PC-3 (cell line): ENCODE measurements around the gene RERE. TPM values are rescaled to one million over a fixed set of nuclear protein-coding genes. Genes with fewer than 3 reads are reported as not detected.

Experiments
- ATAC-seq: fragments of 200-7000 bp; cut with Tn5 transposase; 2 replicates; pipeline ENCODE4 v1.9.1; 2020; ENCODE audit warnings: mild to moderate bottlenecking, moderate library complexity
- BruUV-seq: library from RNA; stranded (reverse); fragments of 400-500 nt; replicated peaks from 2 replicates; lab custom pipeline; 2021; lab: Mats Ljungman, UMichigan
- CTCF ChIA-PET: fragments of 300-600 bp; sonication (Branson Sonifier 250); formaldehyde crosslinking; loops from one replicate; lab custom pipeline; 2022; ENCODE audit warnings: antibody characterized with exemption; lab: Charles Lee
- POLR2A ChIA-PET: fragments of 300-600 bp; sonication (Branson Sonifier 250); formaldehyde crosslinking; loops from one replicate; lab custom pipeline; 2022; ENCODE audit warnings: antibody characterized with exemption; ENCODE audit not compliant: unreplicated experiment; lab: Charles Lee
- DNase-seq: peaks from one replicate; pipeline ENCODE4 v3.0.0-alpha.2; 2015
- H2AFZ ChIP-seq: fragments of 300-600 bp; sonication (generic); 2 replicates; pipeline ENCODE4 v1.6.0; 2016; ENCODE audit warnings: antibody characterized with exemption, low read length
- H3F3A ChIP-seq: fragments of 300-600 bp; sonication (generic); one replicate; pipeline ENCODE4 v1.6.0; 2017; ENCODE audit warnings: antibody characterized with exemption, low read length, control low read depth, mild to moderate bottlenecking; ENCODE audit not compliant: unreplicated experiment
- H3K27ac ChIP-seq: fragments of 300-600 bp; sonication (generic); 2 replicates; pipeline ENCODE4 v1.5.1; 2016; ENCODE audit warnings: mild to moderate bottlenecking, low read length
- H3K27me3 ChIP-seq: fragments of 300-600 bp; sonication (generic); 2 replicates; pipeline ENCODE4 v1.6.1; 2016; ENCODE audit warnings: low read length, mixed read lengths
- H3K36me3 ChIP-seq: fragments of 300-600 bp; sonication (generic); 2 replicates; pipeline ENCODE4 v1.6.1; 2016; ENCODE audit warnings: low read depth, mixed run types, low read length, mixed read lengths
- H3K4me1 ChIP-seq: fragments of 300-600 bp; sonication (generic); 2 replicates; pipeline ENCODE4 v1.5.1; 2016; ENCODE audit warnings: low read length; ENCODE audit not compliant: insufficient read depth
- H3K4me2 ChIP-seq: fragments of 300-600 bp; sonication (generic); 2 replicates; pipeline ENCODE4 v1.6.0; 2016; ENCODE audit warnings: low read length
- H3K4me3 ChIP-seq: fragments of 300-600 bp; sonication (generic); 2 replicates; pipeline ENCODE4 v1.5.1; 2016; ENCODE audit warnings: mild to moderate bottlenecking, low read length, mixed read lengths
- H3K79me2 ChIP-seq: fragments of 300-600 bp; sonication (generic); 2 replicates; pipeline ENCODE4 v1.6.1; 2017; ENCODE audit warnings: low read length, mixed read lengths
- H3K9ac ChIP-seq: fragments of 300-600 bp; sonication (generic); 2 replicates; pipeline ENCODE4 v1.6.0; 2016; ENCODE audit warnings: mild to moderate bottlenecking, low read length
- H3K9me2 ChIP-seq: fragments of 300-600 bp; sonication (generic); replicated peaks from 2 replicates; pipeline ENCODE4 v1.6.1; 2016; ENCODE audit warnings: mixed run types, low read length, mixed read lengths
- H3K9me3 ChIP-seq: fragments of 300-600 bp; sonication (generic); 2 replicates; pipeline ENCODE4 v1.6.1; 2016; ENCODE audit warnings: low read length, mixed read lengths
- H4K20me1 ChIP-seq: fragments of 300-600 bp; sonication (generic); 2 replicates; pipeline ENCODE4 v1.6.1; 2016; ENCODE audit warnings: low read length, mixed read lengths
- EZH2 ChIP-seq: fragments of 300-600 bp; sonication (generic); IDR thresholded peaks from one replicate; pipeline ENCODE4 v1.6.1; 2017; ENCODE audit warnings: antibody characterized with exemption, mild to moderate bottlenecking, low read length; ENCODE audit not compliant: unreplicated experiment
- EZH2phosphoT487 ChIP-seq: fragments of 300-600 bp; sonication (generic); IDR thresholded peaks from 2 replicates; pipeline ENCODE4 v1.6.1; 2018; ENCODE audit warnings: mild to moderate bottlenecking, antibody characterized with exemption, low read length, borderline replicate concordance
- intact Hi-C: fragments of 100-400 bp; cut with micrococcal nuclease; formaldehyde crosslinking; loops from 2 replicates; pipeline ENCODE4 v1.9.0; 2023
- total RNA-seq: library from RNA; depleted of rRNA; stranded (reverse); fragments of >200 nt; gene quantifications from 2 replicates; pipeline ENCODE4 v1.2.3, GENCODE V29; 2014
- TF ChIP-seq, protein P1 (sequence below): fragments of 300-600 bp; sonication (generic); conservative IDR thresholded peaks from 2 replicates; pipeline ENCODE4 v1.5.1; 2017; ENCODE audit warnings: antibody characterized with exemption, low read depth, mild to moderate bottlenecking, low read length

RERE gene
- total RNA-seq, 1 experiment from 2014 or later = 24.2 TPM

DNA sequence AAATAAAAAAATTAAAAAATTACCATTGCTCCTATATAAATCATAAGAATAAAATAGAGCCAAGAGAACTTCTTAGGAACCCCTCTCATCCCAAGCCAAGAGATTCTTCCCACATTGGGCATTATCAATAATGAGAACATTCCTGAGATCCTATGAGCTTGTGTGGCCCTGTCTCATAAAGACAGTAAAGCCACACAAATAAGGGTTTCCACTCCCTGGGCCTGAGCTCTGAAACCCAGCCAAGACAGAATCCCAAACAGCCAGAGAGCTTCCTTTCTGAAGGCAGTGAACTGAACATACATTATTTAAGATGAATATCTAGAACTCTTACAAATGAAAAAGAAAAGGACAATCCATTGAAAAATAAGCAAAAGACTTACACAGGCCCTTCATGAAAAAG lies 431.2 kb downstream of the RERE start:
- CTCF ChIA-PET = no interaction called here
- no peaks in the 10 kb centered on the region for H3K9me2 ChIP-seq
- no peak overlapping the region for H3K27ac ChIP-seq
- POLR2A ChIA-PET = no interaction called here
- H3K79me2 ChIP-seq = peaks cover 40% of the 10 kb centered on the region
- no peak overlapping the region for H3K4me2 ChIP-seq
- peaks cover 11% of the 10 kb centered on the region; the same call in 1 of the 2 replicates for H3K36me3 ChIP-seq
- no TSS peak for BruUV-seq
- H3K4me3 ChIP-seq = no peak overlapping the region
- intact Hi-C loops = no loop called here
- no peak overlapping the region for H3K9ac ChIP-seq
- no peaks in the 10 kb centered on the region for H3K27me3 ChIP-seq
- no peaks in the 10 kb centered on the region for H4K20me1 ChIP-seq
- ATAC-seq (no peak), DNase-seq (no peak)
- 0 out of 2 replicates have a peak, but pooled peaks cover 4% of the 10 kb centered on the region for H3K4me1 ChIP-seq
- H2AFZ ChIP-seq = no peak overlapping the region
- no peaks in the 10 kb centered on the region for H3K9me3 ChIP-seq
- no peaks in the 10 kb centered on the region for H3F3A ChIP-seq
- TF ChIP-seq, protein P1, sequence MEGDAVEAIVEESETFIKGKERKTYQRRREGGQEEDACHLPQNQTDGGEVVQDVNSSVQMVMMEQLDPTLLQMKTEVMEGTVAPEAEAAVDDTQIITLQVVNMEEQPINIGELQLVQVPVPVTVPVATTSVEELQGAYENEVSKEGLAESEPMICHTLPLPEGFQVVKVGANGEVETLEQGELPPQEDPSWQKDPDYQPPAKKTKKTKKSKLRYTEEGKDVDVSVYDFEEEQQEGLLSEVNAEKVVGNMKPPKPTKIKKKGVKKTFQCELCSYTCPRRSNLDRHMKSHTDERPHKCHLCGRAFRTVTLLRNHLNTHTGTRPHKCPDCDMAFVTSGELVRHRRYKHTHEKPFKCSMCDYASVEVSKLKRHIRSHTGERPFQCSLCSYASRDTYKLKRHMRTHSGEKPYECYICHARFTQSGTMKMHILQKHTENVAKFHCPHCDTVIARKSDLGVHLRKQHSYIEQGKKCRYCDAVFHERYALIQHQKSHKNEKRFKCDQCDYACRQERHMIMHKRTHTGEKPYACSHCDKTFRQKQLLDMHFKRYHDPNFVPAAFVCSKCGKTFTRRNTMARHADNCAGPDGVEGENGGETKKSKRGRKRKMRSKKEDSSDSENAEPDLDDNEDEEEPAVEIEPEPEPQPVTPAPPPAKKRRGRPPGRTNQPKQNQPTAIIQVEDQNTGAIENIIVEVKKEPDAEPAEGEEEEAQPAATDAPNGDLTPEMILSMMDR = no peak
- TF ChIP-seq EZH2 = no peak
- TF ChIP-seq EZH2phosphoT487 = no peak

DNA sequence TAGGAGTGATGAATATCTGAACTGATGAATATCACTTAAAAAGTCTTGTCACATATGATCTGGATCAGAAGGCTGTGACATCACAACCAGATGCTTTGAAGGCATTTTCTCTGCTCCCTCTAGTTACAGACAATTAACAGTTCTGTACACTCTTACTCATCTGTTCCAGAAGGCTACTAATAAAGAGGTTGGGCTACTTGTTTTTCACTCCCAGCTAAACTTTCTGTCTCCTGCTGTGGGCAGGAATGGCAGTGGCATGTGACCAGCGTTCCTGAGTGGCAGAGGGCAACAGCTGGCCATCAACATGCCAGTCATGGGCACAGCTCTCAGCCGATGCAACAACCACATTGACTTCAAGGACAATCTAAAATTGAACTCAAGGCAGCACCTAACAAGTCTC lies 432.9 kb downstream of the RERE start:
- TF ChIP-seq, protein P1 = no peak
- no peak for TF ChIP-seq EZH2
- TF ChIP-seq EZH2phosphoT487 = no peak
- no peaks in the 10 kb centered on the region for H3K27me3 ChIP-seq
- ATAC-seq (no peak), DNase-seq (no peak)
- H2AFZ ChIP-seq = no peak overlapping the region
- BruUV-seq = no TSS peak
- CTCF ChIA-PET = no interaction called here
- no peaks in the 10 kb centered on the region for H4K20me1 ChIP-seq
- H3K36me3 ChIP-seq = peaks cover 11% of the 10 kb centered on the region; the same call in 1 of the 2 replicates
- intact Hi-C loops = no loop called here
- no peak overlapping the region for H3K4me2 ChIP-seq
- POLR2A ChIA-PET = no interaction called here
- H3K9me2 ChIP-seq = no peaks in the 10 kb centered on the region
- 0 out of 2 replicates have a peak, but pooled peaks cover 4% of the 10 kb centered on the region for H3K4me1 ChIP-seq
- H3F3A ChIP-seq = no peaks in the 10 kb centered on the region
- H3K4me3 ChIP-seq = no peak overlapping the region
- H3K79me2 ChIP-seq = peaks cover 36% of the 10 kb centered on the region
- H3K27ac ChIP-seq = no peak overlapping the region
- no peaks in the 10 kb centered on the region for H3K9me3 ChIP-seq
- no peak overlapping the region for H3K9ac ChIP-seq

DNA sequence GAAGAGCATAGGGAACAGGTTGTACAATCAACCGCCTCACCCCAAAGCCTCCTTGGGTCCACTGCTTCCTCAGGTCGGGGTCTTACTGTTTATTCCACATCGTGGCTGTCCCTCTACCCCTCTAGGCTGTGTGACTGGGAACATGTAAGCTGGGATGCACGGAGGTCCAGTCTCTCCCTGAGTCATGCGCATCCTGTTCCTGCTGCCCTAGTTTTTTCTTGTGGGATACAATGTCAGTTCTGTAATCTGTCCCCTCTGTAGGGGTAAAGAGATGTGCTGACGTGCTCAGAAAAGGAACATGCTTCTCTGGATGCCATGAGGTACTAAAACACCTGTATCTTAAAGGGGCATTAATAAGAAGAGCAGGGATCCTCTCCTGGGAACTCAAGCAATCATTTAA lies 433.4 kb downstream of the RERE start:
- ChIA-PET CTCF (no interaction called here), POLR2A (no interaction called here)
- Histone ChIP-seq H3K27ac (no peak overlapping the region), H4K20me1 (no peaks in the 10 kb centered on the region), H3K4me1 (0 out of 2 replicates have a peak, but pooled peaks cover 4% of the 10 kb centered on the region), H3K9me2 (no peaks in the 10 kb centered on the region), H2AFZ (no peak overlapping the region), H3K36me3 (peaks cover 11% of the 10 kb centered on the region; the same call in 1 of the 2 replicates), H3K27me3 (no peaks in the 10 kb centered on the region), H3K9ac (no peak overlapping the region), H3K9me3 (no peaks in the 10 kb centered on the region), H3F3A (no peaks in the 10 kb centered on the region), H3K4me2 (no peak overlapping the region), H3K79me2 (peaks cover 33% of the 10 kb centered on the region), H3K4me3 (no peak overlapping the region)
- TF ChIP-seq EZH2phosphoT487 = no peak
- no peak for TF ChIP-seq EZH2
- TF ChIP-seq, protein P1 = no peak
- ATAC-seq = no peak
- DNase-seq = no peak
- intact Hi-C loops = no loop called here
- no TSS peak for BruUV-seq
